K562 (cell line): Measurements from ENCODE around the gene TRMT112. TPM values are rescaled to one million over a fixed set of nuclear protein-coding genes. Genes with fewer than 3 reads are reported as not detected.

Experiments used
- ASH1L ChIP-seq: fragments of 450-650 bp; IDR thresholded peaks from 2 replicates; pipeline ENCODE4 v1.6.1; 2018; ENCODE audit warnings: borderline replicate concordance, mild to moderate bottlenecking, low read depth; ENCODE audit not compliant: partially characterized antibody
- DDX20 ChIP-seq: fragments of 450-650 bp; IDR thresholded peaks from 2 replicates; pipeline ENCODE4 v1.6.1; 2016; ENCODE audit warnings: missing genetic modification characterization, low read depth, mild to moderate bottlenecking, missing compliant biosample characterization, moderate library complexity
- ILF3 ChIP-seq: fragments of 450-650 bp; IDR thresholded peaks from 2 replicates; pipeline ENCODE4 v1.6.1; 2018; ENCODE audit warnings: antibody characterized with exemption, mild to moderate bottlenecking, moderate library complexity, borderline replicate concordance
- MAFG ChIP-seq: fragments of 450-650 bp; conservative IDR thresholded peaks from 2 replicates; pipeline ENCODE4 v1.6.1; 2016; ENCODE audit warnings: missing genetic modification characterization, missing compliant biosample characterization
- NCOA4 ChIP-seq: fragments of 450-650 bp; IDR thresholded peaks from 2 replicates; pipeline ENCODE4 v1.6.1; 2018; ENCODE audit warnings: mild to moderate bottlenecking; ENCODE audit not compliant: partially characterized antibody
- RFX5 ChIP-seq: IDR thresholded peaks from 2 replicates; pipeline ENCODE4 v1.6.1; 2011; ENCODE audit warnings: low read depth, mild to moderate bottlenecking, improper control_type of control experiment, low read length
- TFAM ChIP-seq: fragments of 250-450 bp; sonication (Bioruptor Pico); conservative IDR thresholded peaks from 2 replicates; pipeline ENCODE4 v1.5.0; 2021; ENCODE audit warnings: mild to moderate bottlenecking, moderate library complexity
- THRAP3 ChIP-seq: fragments of 450-650 bp; IDR thresholded peaks from 2 replicates; pipeline ENCODE4 v1.6.1; 2016; ENCODE audit warnings: mild to moderate bottlenecking, inconsistent platforms, borderline replicate concordance
- ZNF232 ChIP-seq: sonication (generic); formaldehyde crosslinking; IDR thresholded peaks from 2 replicates; pipeline ENCODE4 v1.8.0; 2022; ENCODE audit warnings: mild to moderate bottlenecking, missing genetic modification reagents
- ZNF354B ChIP-seq: fragments of 250-450 bp; sonication (Bioruptor Pico); IDR thresholded peaks from 2 replicates; pipeline ENCODE4 v1.4.0; 2020
- ZNF644 ChIP-seq: fragments of 200-800 bp; sonication (Bioruptor generic); IDR thresholded peaks from 2 replicates; pipeline ENCODE4 v1.6.1; 2016; ENCODE audit warnings: low read depth, missing genetic modification characterization, missing compliant biosample characterization
- ZNF785 ChIP-seq: fragments of 250-450 bp; sonication (Bioruptor Pico); IDR thresholded peaks from 2 replicates; pipeline ENCODE4 v1.4.0; 2020; ENCODE audit warnings: mild to moderate bottlenecking
- polyA plus RNA-seq, 8 experiments: library from polyadenylated mRNA; depleted of rRNA in 4 of 8; stranded (reverse) in 5 of 8; unstranded in 3 of 8; fragments of >200 nt; fragmentation: Nextera tagmentation in 2 of 8; fragmentation: Illumina TruSeq in 1 of 8; extraction: Ambion mirVana in 2 of 8; extraction: Trizol in 1 of 8; gene quantifications; 2 replicates each; pipeline versions ENCODE4 v1.2.1 to v1.2.3, GENCODE V29; 2011 to 2014; ENCODE audit warnings: inconsistent platforms in 1 of 8, missing spikeins in 1 of 8
- total RNA-seq, 7 experiments: library from RNA; depleted of rRNA in 6 of 7; stranded (reverse); fragments of >200 nt in 6 of 7; fragmentation: Illumina TruSeq in 2 of 7; extraction: Trizol in 2 of 7; gene quantifications; 2 replicates each; pipeline versions ENCODE4 v1.2.1 to v1.2.3, GENCODE V29; 2011 to 2021; ENCODE audit warnings: low replicate concordance in 1 of 7
- TF ChIP-seq, protein P1 (sequence below): fragments of 450-650 bp; IDR thresholded peaks from 2 replicates; pipeline ENCODE4 v1.6.1; 2016; ENCODE audit warnings: low read depth
- TF ChIP-seq, protein P2 (sequence below): sonication (generic); formaldehyde crosslinking; IDR thresholded peaks from 2 replicates; pipeline ENCODE4 v1.8.1; 2022; ENCODE audit warnings: missing genetic modification reagents
- TF ChIP-seq, protein P3 (sequence below): fragments of 250-450 bp; sonication (Bioruptor Pico); IDR thresholded peaks from 2 replicates; pipeline ENCODE4 v1.4.0; 2020; ENCODE audit warnings: mild to moderate bottlenecking, moderate library complexity

Gene TRMT112
- total and polyA plus RNA-seq, 9 of the 15 experiments (the other 6 are each of a cell fraction or from before 2014, with no cell fraction given) = 162 to 444 (median 300) TPM

DNA sequence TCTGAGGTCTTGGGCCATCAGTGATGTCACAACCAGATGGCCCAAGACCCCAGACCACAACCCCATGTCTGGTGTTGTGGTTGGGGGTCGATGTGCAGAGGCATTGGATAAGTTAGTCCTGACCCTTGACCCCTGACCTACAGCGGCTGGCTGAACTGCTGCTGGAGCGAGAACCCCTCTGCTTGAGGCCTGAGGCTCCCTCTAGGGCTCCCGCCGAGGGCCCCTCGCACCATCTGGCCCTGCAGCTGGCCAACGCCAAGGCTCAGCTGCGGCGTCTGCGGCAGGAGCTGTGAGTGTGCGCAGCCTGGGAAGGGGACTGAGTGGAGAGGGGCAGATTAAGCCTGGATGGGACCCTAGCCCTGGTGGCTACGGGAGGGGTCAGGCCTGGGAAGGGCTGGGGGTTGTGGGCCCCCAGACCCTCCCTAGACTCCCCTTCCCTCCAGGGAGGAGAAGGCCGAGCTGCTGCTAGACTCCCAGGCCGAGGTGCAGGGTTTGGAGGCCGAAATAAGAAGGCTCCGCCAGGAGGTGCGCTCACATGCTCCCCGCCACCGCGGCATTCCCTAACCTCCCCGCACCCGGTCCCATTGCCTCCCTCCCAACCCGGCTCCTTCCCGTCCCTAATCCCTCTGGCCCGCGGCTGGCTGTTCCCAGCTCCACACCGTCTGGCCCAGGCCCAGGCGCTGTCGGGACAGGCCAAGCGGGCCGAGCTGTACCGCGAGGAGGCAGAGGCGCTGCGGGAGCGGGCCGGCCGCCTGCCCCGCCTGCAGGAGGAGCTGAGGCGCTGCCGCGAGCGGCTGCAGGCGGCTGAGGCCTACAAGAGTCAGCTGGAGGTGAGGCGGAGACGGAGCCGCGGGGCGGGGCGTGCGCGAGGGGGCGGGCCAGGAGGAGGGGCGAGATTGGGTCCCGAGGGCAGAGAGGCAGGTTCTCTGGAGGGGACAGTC lies 24.8 kb upstream of the TRMT112 start (continued):
- TF ChIP-seq, protein P1, sequence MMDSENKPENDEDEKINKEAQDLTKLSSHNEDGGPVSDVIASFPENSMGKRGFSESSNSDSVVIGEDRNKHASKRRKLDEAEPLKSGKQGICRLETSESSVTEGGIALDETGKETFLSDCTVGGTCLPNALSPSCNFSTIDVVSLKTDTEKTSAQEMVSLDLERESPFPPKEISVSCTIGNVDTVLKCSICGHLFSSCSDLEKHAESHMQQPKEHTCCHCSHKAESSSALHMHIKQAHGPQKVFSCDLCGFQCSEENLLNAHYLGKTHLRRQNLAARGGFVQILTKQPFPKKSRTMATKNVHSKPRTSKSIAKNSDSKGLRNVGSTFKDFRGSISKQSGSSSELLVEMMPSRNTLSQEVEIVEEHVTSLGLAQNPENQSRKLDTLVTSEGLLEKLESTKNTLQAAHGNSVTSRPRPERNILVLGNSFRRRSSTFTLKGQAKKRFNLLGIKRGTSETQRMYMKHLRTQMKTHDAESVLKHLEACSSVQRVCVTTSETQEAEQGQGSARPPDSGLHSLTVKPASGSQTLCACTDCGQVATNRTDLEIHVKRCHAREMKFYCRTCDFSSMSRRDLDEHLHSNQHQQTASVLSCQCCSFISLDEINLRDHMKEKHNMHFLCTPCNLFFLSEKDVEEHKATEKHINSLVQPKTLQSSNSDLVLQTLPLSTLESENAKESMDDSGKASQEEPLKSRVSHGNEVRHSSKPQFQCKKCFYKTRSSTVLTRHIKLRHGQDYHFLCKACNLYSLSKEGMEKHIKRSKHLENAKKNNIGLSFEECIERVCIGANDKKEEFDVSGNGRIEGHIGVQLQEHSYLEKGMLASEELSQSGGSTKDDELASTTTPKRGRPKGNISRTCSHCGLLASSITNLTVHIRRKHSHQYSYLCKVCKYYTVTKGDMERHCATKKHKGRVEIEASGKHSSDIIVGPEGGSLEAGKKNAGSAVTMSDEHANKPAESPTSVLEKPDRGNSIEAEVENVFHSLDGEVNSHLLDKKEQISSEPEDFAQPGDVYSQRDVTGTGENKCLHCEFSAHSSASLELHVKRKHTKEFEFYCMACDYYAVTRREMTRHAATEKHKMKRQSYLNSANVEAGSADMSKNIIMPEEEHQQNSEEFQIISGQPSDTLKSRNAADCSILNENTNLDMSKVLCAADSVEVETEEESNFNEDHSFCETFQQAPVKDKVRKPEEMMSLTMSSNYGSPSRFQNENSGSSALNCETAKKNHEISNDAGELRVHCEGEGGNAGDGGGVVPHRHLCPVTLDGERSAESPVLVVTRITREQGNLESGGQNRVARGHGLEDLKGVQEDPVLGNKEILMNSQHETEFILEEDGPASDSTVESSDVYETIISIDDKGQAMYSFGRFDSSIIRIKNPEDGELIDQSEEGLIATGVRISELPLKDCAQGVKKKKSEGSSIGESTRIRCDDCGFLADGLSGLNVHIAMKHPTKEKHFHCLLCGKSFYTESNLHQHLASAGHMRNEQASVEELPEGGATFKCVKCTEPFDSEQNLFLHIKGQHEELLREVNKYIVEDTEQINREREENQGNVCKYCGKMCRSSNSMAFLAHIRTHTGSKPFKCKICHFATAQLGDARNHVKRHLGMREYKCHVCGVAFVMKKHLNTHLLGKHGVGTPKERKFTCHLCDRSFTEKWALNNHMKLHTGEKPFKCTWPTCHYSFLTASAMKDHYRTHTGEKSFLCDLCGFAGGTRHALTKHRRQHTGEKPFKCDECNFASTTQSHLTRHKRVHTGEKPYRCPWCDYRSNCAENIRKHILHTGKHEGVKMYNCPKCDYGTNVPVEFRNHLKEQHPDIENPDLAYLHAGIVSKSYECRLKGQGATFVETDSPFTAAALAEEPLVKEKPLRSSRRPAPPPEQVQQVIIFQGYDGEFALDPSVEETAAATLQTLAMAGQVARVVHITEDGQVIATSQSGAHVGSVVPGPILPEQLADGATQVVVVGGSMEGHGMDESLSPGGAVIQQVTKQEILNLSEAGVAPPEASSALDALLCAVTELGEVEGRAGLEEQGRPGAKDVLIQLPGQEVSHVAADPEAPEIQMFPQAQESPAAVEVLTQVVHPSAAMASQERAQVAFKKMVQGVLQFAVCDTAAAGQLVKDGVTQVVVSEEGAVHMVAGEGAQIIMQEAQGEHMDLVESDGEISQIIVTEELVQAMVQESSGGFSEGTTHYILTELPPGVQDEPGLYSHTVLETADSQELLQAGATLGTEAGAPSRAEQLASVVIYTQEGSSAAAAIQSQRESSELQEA = no peak
- TF ChIP-seq THRAP3 (no peak), TFAM (CRISPR knock-in tag) (no peak), ZNF644 (no peak), NCOA4 (no peak), ZNF785 (no peak), DDX20 (no peak), ZNF232 (no peak), ZNF354B (no peak), ILF3 (no peak), MAFG (no peak), ASH1L (no peak), RFX5 (no peak)
- TF ChIP-seq, protein P2, sequence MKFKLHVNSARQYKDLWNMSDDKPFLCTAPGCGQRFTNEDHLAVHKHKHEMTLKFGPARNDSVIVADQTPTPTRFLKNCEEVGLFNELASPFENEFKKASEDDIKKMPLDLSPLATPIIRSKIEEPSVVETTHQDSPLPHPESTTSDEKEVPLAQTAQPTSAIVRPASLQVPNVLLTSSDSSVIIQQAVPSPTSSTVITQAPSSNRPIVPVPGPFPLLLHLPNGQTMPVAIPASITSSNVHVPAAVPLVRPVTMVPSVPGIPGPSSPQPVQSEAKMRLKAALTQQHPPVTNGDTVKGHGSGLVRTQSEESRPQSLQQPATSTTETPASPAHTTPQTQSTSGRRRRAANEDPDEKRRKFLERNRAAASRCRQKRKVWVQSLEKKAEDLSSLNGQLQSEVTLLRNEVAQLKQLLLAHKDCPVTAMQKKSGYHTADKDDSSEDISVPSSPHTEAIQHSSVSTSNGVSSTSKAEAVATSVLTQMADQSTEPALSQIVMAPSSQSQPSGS (CRISPR knock-in tag) = no peak
- TF ChIP-seq, protein P3, sequence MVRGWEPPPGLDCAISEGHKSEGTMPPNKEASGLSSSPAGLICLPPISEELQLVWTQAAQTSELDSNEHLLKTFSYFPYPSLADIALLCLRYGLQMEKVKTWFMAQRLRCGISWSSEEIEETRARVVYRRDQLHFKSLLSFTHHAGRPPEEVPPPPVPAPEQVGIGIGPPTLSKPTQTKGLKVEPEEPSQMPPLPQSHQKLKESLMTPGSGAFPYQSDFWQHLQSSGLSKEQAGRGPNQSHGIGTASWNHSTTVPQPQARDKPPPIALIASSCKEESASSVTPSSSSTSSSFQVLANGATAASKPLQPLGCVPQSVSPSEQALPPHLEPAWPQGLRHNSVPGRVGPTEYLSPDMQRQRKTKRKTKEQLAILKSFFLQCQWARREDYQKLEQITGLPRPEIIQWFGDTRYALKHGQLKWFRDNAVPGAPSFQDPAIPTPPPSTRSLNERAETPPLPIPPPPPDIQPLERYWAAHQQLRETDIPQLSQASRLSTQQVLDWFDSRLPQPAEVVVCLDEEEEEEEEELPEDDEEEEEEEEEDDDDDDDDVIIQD = no peak
